ENCODE measurements around the gene MAGI1. TPM values are rescaled to one million over a fixed set of nuclear protein-coding genes. Genes with fewer than 3 reads are reported as not detected.

Gene MAGI1
- total RNA-seq, 1 experiment from 2014 or later, result 38.6 TPM

DNA sequence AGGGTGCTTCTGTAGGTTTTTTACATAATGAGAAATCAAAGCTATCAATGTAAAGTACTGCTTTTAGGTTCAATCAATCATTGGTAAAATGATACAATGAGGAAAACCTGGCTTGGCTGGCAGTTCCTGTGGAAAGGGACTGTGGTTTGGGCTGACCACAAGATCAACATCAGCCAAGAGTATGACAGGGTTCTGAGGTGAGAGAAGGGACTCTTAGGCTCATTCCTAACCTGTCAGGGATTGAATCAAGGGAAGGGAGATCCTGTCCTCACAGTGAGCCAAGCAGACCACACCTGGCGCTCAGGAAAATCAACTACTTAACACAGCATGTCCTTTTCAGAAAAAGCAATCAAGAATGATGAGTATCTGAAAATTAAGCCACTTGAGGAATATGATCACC, 111.1 kb downstream of the MAGI1 start:
- intact Hi-C loops (cut with micrococcal nuclease), result no loop called here
- no peak overlapping the region for H3K27ac ChIP-seq (ENCODE audit: low read depth, low read length)
- no peaks in the 10 kb centered on the region for H3K27me3 ChIP-seq (ENCODE audit: insufficient read depth, low read length)
- TF ChIP-seq YY1 (IDR thresholded peaks at IDR 0.05; ENCODE audit: extremely low read depth, insufficient replicate concordance, low read depth, low read length), result no peak
- TF ChIP-seq ELF1 (IDR thresholded peaks at IDR 0.05; ENCODE audit: borderline replicate concordance, low read depth), result no peak
- TF ChIP-seq SP1 (IDR thresholded peaks at IDR 0.05; ENCODE audit: low read depth), result peak; percentile 38
- 0 out of 2 replicates have a peak, but pooled peaks have one; percentile 14 for TF ChIP-seq JUND (IDR thresholded peaks at IDR 0.05)
- no peak for TF ChIP-seq ZNF274 (IDR thresholded peaks at IDR 0.05; ENCODE audit: low read depth, low read length)
- TF ChIP-seq SIN3A (IDR thresholded peaks at IDR 0.05; ENCODE audit: low read depth), result no peak
- TF ChIP-seq SRF (IDR thresholded peaks at IDR 0.05; ENCODE audit: low read depth), result no peak
- BruUV-seq (replicated peaks), result no TSS peak
- H3K4me1 ChIP-seq (ENCODE audit: control insufficient read depth in 1 of 2, insufficient read depth in 2 of 2, low read length in 2 of 2), result peaks cover 26 to 52% of the 10 kb centered on the region in 2 experiments
- no peaks in the 10 kb centered on the region for H3K9me2 ChIP-seq (ENCODE audit: insufficient read depth)
- no peaks in the 10 kb centered on the region for H4K20me1 ChIP-seq (ENCODE audit: insufficient read depth)
- ATAC-seq (peak; percentile 84), DNase-seq (ENCODE audit: low read depth, low spot score) (no peak)
- no peaks in the 10 kb centered on the region for H3K36me3 ChIP-seq (ENCODE audit: control insufficient read depth in 1 of 2, insufficient read depth in 2 of 2, low read length in 2 of 2)
- H2AFZ ChIP-seq (ENCODE audit: low read depth, low read length, poor library complexity, severe bottlenecking), result no peak overlapping the region
- H3K9ac ChIP-seq (ENCODE audit: low read length), result no peak overlapping the region
- no peak overlapping the region for H3K4me3 ChIP-seq (replicated peaks in 1 of 2; ENCODE audit: low read depth in 1 of 2, low read length in 2 of 2)
- CTCF ChIA-PET, result no interaction called here
- peaks cover 9% of the 10 kb centered on the region for H3K79me2 ChIP-seq (ENCODE audit: insufficient read depth, low read length)
- POLR2A ChIA-PET, result no interaction called here
- H3K4me2 ChIP-seq (ENCODE audit: low read length), result peak overlapping the region; percentile 18; the same call in 1 of the 2 replicates
- H3K9me3 ChIP-seq (ENCODE audit: control insufficient read depth in 1 of 2, insufficient read depth in 1 of 2, low read depth in 1 of 2, low read length in 2 of 2), result no peaks in the 10 kb centered on the region
- RAD21 ChIA-PET (ENCODE audit: low non-redundant PET in 1 of 2, low total read pairs in 2 of 2, uncharacterized antibody in 2 of 2, unreplicated experiment in 2 of 2), result no interaction called here

DNA sequence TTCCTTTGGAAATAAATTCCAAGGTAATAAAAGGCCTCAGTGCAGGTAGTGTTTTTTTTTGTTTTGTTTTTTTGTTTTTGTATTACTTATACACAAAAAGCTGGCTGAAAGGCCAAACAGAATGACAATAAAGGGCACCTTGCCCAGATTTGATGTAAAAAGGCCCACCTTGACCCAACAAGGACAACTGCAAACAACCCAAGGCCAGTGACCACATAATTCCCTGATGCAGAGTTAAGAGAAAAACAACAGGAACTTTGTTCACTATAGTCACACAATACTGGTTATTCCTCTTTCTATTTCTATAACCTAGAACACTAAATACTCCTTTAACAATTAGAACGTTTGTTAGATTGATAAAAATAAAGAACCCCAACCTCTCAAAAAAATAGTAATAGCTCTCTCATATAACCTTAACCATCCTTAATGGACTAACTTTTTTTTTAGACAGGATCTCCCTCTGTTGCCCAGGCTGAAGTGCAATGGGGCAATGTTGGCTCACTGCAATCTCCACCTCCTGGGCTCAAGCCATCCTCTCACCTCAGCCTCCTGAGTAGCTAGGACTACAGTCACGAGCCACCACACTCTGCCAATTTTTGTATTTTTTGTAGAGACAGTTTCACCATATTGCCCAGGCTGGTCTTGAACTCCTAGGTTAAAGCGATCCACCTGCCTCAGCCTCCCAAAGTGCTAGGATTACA, 113.3 kb downstream of the MAGI1 start:
- no peaks in the 10 kb centered on the region for H4K20me1 ChIP-seq (ENCODE audit: insufficient read depth)
- ChIA-PET POLR2A (no interaction called here), CTCF (interaction anchor here (1.2 kb wide), 1 partner anchor 14 kb away, joined by 4 read pairs; no protein-coding TSS in a partner anchor), RAD21 (ENCODE audit: low non-redundant PET in 1 of 2, low total read pairs in 2 of 2, uncharacterized antibody in 2 of 2, unreplicated experiment in 2 of 2) (no interaction called here)
- no peaks in the 10 kb centered on the region for H3K9me2 ChIP-seq (ENCODE audit: insufficient read depth)
- H3K9ac ChIP-seq (ENCODE audit: low read length), result no peak overlapping the region
- no peaks in the 10 kb centered on the region for H3K27me3 ChIP-seq (ENCODE audit: insufficient read depth, low read length)
- peaks cover 9% of the 10 kb centered on the region for H3K79me2 ChIP-seq (ENCODE audit: insufficient read depth, low read length)
- H3K4me1 ChIP-seq (ENCODE audit: control insufficient read depth in 1 of 2, insufficient read depth in 2 of 2, low read length in 2 of 2), result peaks cover 26 to 54% of the 10 kb centered on the region in 2 experiments
- peak overlapping the region; percentile 21 for H3K27ac ChIP-seq (ENCODE audit: low read depth, low read length)
- no peak for DNase-seq (ENCODE audit: low read depth, low spot score)
- BruUV-seq (replicated peaks), result no TSS peak
- TF ChIP-seq ZFX (IDR thresholded peaks at IDR 0.05) (no peak), YY1 (IDR thresholded peaks at IDR 0.05; ENCODE audit: extremely low read depth, insufficient replicate concordance, low read depth, low read length) (no peak), POLR2AphosphoS5 (IDR thresholded peaks at IDR 0.05; ENCODE audit: low read depth, low read length) (no peak), EGR1 (IDR thresholded peaks at IDR 0.05; ENCODE audit: low read depth) (no peak), JUND (IDR thresholded peaks at IDR 0.05) (no peak)
- TF ChIP-seq, protein P1, sequence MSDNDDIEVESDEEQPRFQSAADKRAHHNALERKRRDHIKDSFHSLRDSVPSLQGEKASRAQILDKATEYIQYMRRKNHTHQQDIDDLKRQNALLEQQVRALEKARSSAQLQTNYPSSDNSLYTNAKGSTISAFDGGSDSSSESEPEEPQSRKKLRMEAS (IDR thresholded peaks at IDR 0.05), result no peak
- intact Hi-C loops (cut with micrococcal nuclease), result no loop called here
- peak overlapping the region; percentile 30; the same call in 1 of the 2 replicates for H3K4me2 ChIP-seq (ENCODE audit: low read length)
- ATAC-seq, result no peak
- no peak overlapping the region for H3K4me3 ChIP-seq (replicated peaks in 1 of 2; ENCODE audit: low read depth in 1 of 2, low read length in 2 of 2)
- H3K36me3 ChIP-seq (ENCODE audit: control insufficient read depth in 1 of 2, insufficient read depth in 2 of 2, low read length in 2 of 2), result no peaks in the 10 kb centered on the region
- no peak overlapping the region for H2AFZ ChIP-seq (ENCODE audit: low read depth, low read length, poor library complexity, severe bottlenecking)
- H3K9me3 ChIP-seq (ENCODE audit: control insufficient read depth in 1 of 2, insufficient read depth in 1 of 2, low read depth in 1 of 2, low read length in 2 of 2), result no peaks in the 10 kb centered on the region
